ENCODE data around the gene TECPR1. TPM values are rescaled to one million over a fixed set of nuclear protein-coding genes. Genes with fewer than 3 reads are reported as not detected.

Gene TECPR1
- total and polyA plus RNA-seq, 2 donors (not counting 3 experiments of a cell fraction or from before 2014, with no cell fraction given): 12.3 to 97.5 TPM

DNA sequence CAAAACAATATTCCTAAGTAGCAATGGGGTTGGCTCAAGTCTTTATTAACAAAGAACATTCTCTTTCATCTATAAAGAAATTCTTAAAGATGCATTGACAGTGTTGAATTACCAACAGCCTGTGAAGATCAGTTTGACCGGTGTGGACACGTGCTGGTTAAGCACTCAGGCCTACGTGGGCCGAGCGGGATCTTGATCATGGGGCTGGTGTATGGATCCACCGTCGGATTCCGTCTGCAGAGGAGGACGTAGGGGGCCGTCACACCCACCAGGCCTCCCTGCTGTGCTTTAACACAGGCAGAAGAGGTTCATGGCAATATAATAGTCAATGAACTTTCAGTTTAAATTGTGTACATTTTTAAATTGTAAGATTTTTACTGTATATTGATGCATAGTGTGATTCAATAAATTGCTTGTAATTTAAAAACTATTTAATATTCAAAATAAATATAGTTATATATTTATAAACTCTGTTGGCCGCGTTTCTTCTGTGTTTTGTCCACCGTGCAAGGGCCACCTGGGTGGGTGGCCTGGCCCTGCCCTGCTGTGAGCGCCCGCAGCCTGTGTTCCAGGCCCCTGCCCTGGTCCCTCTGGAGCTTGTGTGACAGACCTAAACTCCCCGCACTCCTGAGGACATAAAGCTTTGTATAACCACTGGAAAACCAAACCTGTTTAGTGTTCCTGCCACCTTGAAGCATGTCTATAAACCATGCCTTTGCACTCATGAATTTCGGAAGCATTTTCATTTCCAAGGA, 42.7 kb downstream of the TECPR1 start:
- Histone ChIP-seq H3K27ac (ENCODE audit: insufficient read depth, low read depth, low read length) (no peak overlapping the region), H3K27me3 (ENCODE audit: control insufficient read depth in 2 of 2, insufficient read depth in 2 of 2, low read length in 2 of 2) (no peaks in the 10 kb centered on the region), H3K4me3 (replicated peaks in 1 of 3; ENCODE audit: insufficient read depth in 1 of 3, low read depth in 1 of 3, low read length in 3 of 3) (no peak overlapping the region), H3K9ac (replicated peaks; ENCODE audit: extremely low read depth, insufficient read depth, low read length) (no peak overlapping the region), H3K4me1 (ENCODE audit: control insufficient read depth, extremely low read depth, insufficient read depth, low read length) (no peaks in the 10 kb centered on the region), H3K9me1 (replicated peaks; ENCODE audit: control insufficient read depth, extremely low read depth, insufficient read depth, low read length) (no peaks in the 10 kb centered on the region), H2AFZ (ENCODE audit: low read depth, low read length) (no peak overlapping the region), H3K9me3 (replicated peaks; ENCODE audit: control insufficient read depth, insufficient read depth, low read length) (no peaks in the 10 kb centered on the region), H3K79me2 (ENCODE audit: control insufficient read depth, insufficient read depth, low read length) (no peaks in the 10 kb centered on the region), H3K4me2 (ENCODE audit: insufficient read depth, low read length) (no peak overlapping the region), H4K20me1 (replicated peaks; ENCODE audit: control insufficient read depth, extremely low read depth, insufficient read depth, low read length) (no peaks in the 10 kb centered on the region), H3K36me3 (ENCODE audit: control insufficient read depth in 2 of 2, extremely low read depth in 1 of 2, insufficient read depth in 2 of 2, low read length in 2 of 2) (peaks cover 0 to 12% of the 10 kb centered on the region in 2 experiments)
- POLR2A ChIA-PET: no interaction called here
- intact Hi-C loops (cut with micrococcal nuclease): no loop called here
- no peak for FAIRE-seq
- BruUV-seq (replicated peaks): no TSS peak
- dilution Hi-C loops (cut with MboI; ENCODE audit: extremely low pct_ligation_motif_present, low sequenced_read_pairs): no loop called here
- TF ChIP-seq POLR2A (IDR thresholded peaks at IDR 0.05; ENCODE audit: low read depth, low read length) (no peak), POLR2AphosphoS5 (IDR thresholded peaks at IDR 0.05; ENCODE audit: insufficient read depth, low read depth, low read length) (no peak), EZH2 (IDR thresholded peaks at IDR 0.05; ENCODE audit: borderline replicate concordance, low read depth, low read length, severe bottlenecking) (no peak), FOS (IDR thresholded peaks at IDR 0.05; ENCODE audit: borderline replicate concordance, insufficient read depth, low read length) (no peak), JUN (IDR thresholded peaks at IDR 0.05; ENCODE audit: borderline replicate concordance, insufficient read depth, insufficient read length, low read depth) (no peak), GATA2 (IDR thresholded peaks at IDR 0.05; ENCODE audit: insufficient read depth, insufficient read length, low read depth, low read length) (no peak), MYC (IDR thresholded peaks at IDR 0.05; ENCODE audit: low read depth, low read length) (no peak)
- TF ChIP-seq, protein P1, sequence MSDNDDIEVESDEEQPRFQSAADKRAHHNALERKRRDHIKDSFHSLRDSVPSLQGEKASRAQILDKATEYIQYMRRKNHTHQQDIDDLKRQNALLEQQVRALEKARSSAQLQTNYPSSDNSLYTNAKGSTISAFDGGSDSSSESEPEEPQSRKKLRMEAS (IDR thresholded peaks at IDR 0.05; ENCODE audit: insufficient read depth, insufficient read length): no peak
- TF ChIP-seq, protein P2, sequence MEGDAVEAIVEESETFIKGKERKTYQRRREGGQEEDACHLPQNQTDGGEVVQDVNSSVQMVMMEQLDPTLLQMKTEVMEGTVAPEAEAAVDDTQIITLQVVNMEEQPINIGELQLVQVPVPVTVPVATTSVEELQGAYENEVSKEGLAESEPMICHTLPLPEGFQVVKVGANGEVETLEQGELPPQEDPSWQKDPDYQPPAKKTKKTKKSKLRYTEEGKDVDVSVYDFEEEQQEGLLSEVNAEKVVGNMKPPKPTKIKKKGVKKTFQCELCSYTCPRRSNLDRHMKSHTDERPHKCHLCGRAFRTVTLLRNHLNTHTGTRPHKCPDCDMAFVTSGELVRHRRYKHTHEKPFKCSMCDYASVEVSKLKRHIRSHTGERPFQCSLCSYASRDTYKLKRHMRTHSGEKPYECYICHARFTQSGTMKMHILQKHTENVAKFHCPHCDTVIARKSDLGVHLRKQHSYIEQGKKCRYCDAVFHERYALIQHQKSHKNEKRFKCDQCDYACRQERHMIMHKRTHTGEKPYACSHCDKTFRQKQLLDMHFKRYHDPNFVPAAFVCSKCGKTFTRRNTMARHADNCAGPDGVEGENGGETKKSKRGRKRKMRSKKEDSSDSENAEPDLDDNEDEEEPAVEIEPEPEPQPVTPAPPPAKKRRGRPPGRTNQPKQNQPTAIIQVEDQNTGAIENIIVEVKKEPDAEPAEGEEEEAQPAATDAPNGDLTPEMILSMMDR (IDR thresholded peaks at IDR 0.05; ENCODE audit: extremely low read depth in 1 of 2, insufficient read depth in 1 of 2, low read depth in 1 of 2, low read length in 2 of 2): no peak
- DNase-seq (ENCODE audit: low read depth, low spot score): no peak
- CTCF ChIA-PET: no interaction called here
